RWPE2 (cell line): ENCODE measurements around the gene HS6ST1.

Experiments used
- ATAC-seq: fragments of 200-7000 bp; cut with Tn5 transposase; 3 replicates; pipeline ENCODE4 v1.9.1; 2021; ENCODE audit warnings: low read depth
- DNase-seq: peaks from one replicate; pipeline ENCODE4 v3.0.0-alpha.2; 2020; ENCODE audit warnings: low spot score
- H3K27ac ChIP-seq: fragments of 450-650 bp; 2 replicates; pipeline ENCODE4 v1.5.1; 2017; ENCODE audit warnings: mild to moderate bottlenecking; ENCODE audit not compliant: poor library complexity, severe bottlenecking
- H3K27me3 ChIP-seq: fragments of 250-450 bp; sonication (Bioruptor Pico); 2 replicates; pipeline ENCODE4 v1.5.1; 2021; ENCODE audit warnings: mild to moderate bottlenecking, moderate library complexity; ENCODE audit not compliant: insufficient read depth, poor library complexity, severe bottlenecking
- H3K36me3 ChIP-seq: fragments of 250-450 bp; sonication (Bioruptor Pico); 2 replicates; pipeline ENCODE4 v1.5.1; 2020; ENCODE audit warnings: low read depth, mild to moderate bottlenecking, moderate library complexity
- H3K4me1 ChIP-seq: fragments of 250-450 bp; sonication (Bioruptor Pico); 2 replicates; pipeline ENCODE4 v1.5.1; 2021; ENCODE audit warnings: mild to moderate bottlenecking, moderate library complexity; ENCODE audit not compliant: insufficient read depth, poor library complexity, severe bottlenecking
- H3K4me3 ChIP-seq: fragments of 250-450 bp; sonication (Bioruptor Pico); 2 replicates; pipeline ENCODE4 v1.5.1; 2021; ENCODE audit warnings: mild to moderate bottlenecking, moderate library complexity; ENCODE audit not compliant: severe bottlenecking
- H3K9me3 ChIP-seq: fragments of 250-450 bp; sonication (Bioruptor Pico); 2 replicates; pipeline ENCODE4 v1.5.1; 2021; ENCODE audit warnings: mild to moderate bottlenecking, moderate library complexity; ENCODE audit not compliant: severe bottlenecking
- CTCF ChIP-seq: fragments of 450-650 bp; IDR thresholded peaks from one replicate; pipeline ENCODE4 v1.5.1; 2017; ENCODE audit warnings: mild to moderate bottlenecking, moderate library complexity; ENCODE audit not compliant: poor library complexity, severe bottlenecking

The HS6ST1 gene

GRCh38 chr2:128292599-128293425, 25.9 kb downstream of the HS6ST1 start:
- peaks cover 7% of the 10 kb centered on the region for H3K4me1 ChIP-seq
- no peaks in the 10 kb centered on the region for H3K27me3 ChIP-seq
- DNase-seq (no peak), ATAC-seq (peak; percentile 78)
- peak overlapping the region; percentile 9 for H3K27ac ChIP-seq
- no peak for TF ChIP-seq CTCF
- peaks cover 2% of the 10 kb centered on the region for H3K9me3 ChIP-seq
- H3K36me3 ChIP-seq, result no peaks in the 10 kb centered on the region
- no peak overlapping the region for H3K4me3 ChIP-seq

- Histone ChIP-seq H3K4me3 (no peak overlapping the region), H3K36me3 (no peaks in the 10 kb centered on the region), H3K27ac (peak overlapping the region; percentile 9), H3K9me3 (peaks cover 2% of the 10 kb centered on the region), H3K27me3 (no peaks in the 10 kb centered on the region), H3K4me1 (peaks cover 7% of the 10 kb centered on the region)
- DNase-seq, result no peak
- no peak for TF ChIP-seq CTCF
- no peak for ATAC-seq
Observed at GRCh38 chr2:128291844-128292598, 26.6 kb downstream of the HS6ST1 start.

- no peak for TF ChIP-seq CTCF
- no peak overlapping the region for H3K27ac ChIP-seq
- no peaks in the 10 kb centered on the region for H3K27me3 ChIP-seq
- no peak overlapping the region for H3K4me3 ChIP-seq
- H3K9me3 ChIP-seq, result peaks cover 2% of the 10 kb centered on the region
- H3K4me1 ChIP-seq, result peaks cover 7% of the 10 kb centered on the region
- no peak for ATAC-seq
- DNase-seq, result no peak
- H3K36me3 ChIP-seq, result no peaks in the 10 kb centered on the region
Observed at GRCh38 chr2:128291161-128291843, 27.4 kb downstream of the HS6ST1 start.

- ATAC-seq (no peak), DNase-seq (no peak)
- Histone ChIP-seq H3K9me3 (peaks cover 2% of the 10 kb centered on the region), H3K27me3 (no peaks in the 10 kb centered on the region), H3K4me3 (no peak overlapping the region), H3K36me3 (no peaks in the 10 kb centered on the region), H3K27ac (no peak overlapping the region), H3K4me1 (peaks cover 5% of the 10 kb centered on the region)
- no peak for TF ChIP-seq CTCF
Observed at GRCh38 chr2:128290356-128290755, 28.3 kb downstream of the HS6ST1 start.
